ENCODE results near the gene MTOR. TPM values are rescaled to one million over a fixed set of nuclear protein-coding genes. Genes with fewer than 3 reads are reported as not detected.

The MTOR gene
- total RNA-seq, 4 donors from 2014 or later, result 32.4 to 55.4 (median 42.5) TPM

- 41 to 50% methylated on average over 5 to 6 of the region's 6 CpGs for WGBS, 2 donors (ENCODE audit: low coverage in 1 of 2)
- Histone ChIP-seq H3K4me1 (peaks cover 0 to 18% (median 0%) of the 10 kb centered on the region in 3 donors), H3K27me3 (no peaks in the 10 kb centered on the region), H3K4me3 (no peak overlapping the region), H3K27ac (peak overlapping the region in 2 of 4 donors; percentile 31 to 65), H3K9me3 (no peaks in the 10 kb centered on the region), H3K36me3 (peaks cover 4 to 100% of the 10 kb centered on the region in 2 donors)
- no peak for ATAC-seq
- TF ChIP-seq POLR2A (IDR thresholded peaks at IDR 0.05), result no peak
- no peak for TF ChIP-seq POLR2AphosphoS5 (IDR thresholded peaks at IDR 0.05)
- no peak for TF ChIP-seq CTCF (IDR thresholded peaks at IDR 0.05)
- no peak for TF ChIP-seq EP300 (IDR thresholded peaks at IDR 0.05)
These were observed 25.0 kb downstream of the MTOR start for GRCh38 chr1:11237356-11237755.

DNA sequence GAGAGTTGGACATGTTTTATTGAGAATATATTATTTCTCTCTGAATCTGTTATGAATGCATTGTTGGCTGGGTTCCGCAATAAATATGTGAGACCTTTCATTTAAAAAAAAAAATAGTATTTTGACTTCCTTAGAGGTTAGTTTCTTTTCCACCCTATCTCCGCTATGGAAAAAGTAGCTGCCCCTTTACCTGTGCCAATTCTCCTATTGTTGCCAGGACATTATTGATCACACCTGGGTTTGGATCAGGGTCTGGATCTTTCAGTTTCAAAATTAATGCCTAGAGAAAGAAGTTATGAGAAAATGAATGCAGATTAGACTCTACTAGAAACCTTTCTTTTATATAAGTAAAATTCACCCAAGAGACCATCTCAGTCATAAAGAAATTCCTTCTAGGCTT is 29.1 kb downstream of the MTOR start:
- H3K9me3 ChIP-seq, result no peaks in the 10 kb centered on the region
- no peaks in the 10 kb centered on the region for H3K27me3 ChIP-seq
- no peak for ATAC-seq
- no peak for TF ChIP-seq EP300 (IDR thresholded peaks at IDR 0.05)
- TF ChIP-seq CTCF (IDR thresholded peaks at IDR 0.05), result no peak
- no peak for TF ChIP-seq POLR2AphosphoS5 (IDR thresholded peaks at IDR 0.05)
- TF ChIP-seq POLR2A (IDR thresholded peaks at IDR 0.05), result no peak
- no peak overlapping the region for H3K27ac ChIP-seq
- H3K4me1 ChIP-seq, result peaks cover 0 to 18% (median 0%) of the 10 kb centered on the region in 3 donors
- H3K4me3 ChIP-seq, result no peak overlapping the region
- peaks cover 11 to 100% of the 10 kb centered on the region in 2 donors for H3K36me3 ChIP-seq
- WGBS, 2 donors (ENCODE audit: low coverage in 1 of 2), result 100% methylated on average over 2 of the region's 2 CpGs

- H3K4me3 ChIP-seq, result no peak overlapping the region
- H3K36me3 ChIP-seq, result peaks cover 14 to 99% of the 10 kb centered on the region in 2 donors
- H3K27ac ChIP-seq, result no peak overlapping the region
- ATAC-seq, result no peak
- no peaks in the 10 kb centered on the region for H3K9me3 ChIP-seq
- H3K27me3 ChIP-seq, result no peaks in the 10 kb centered on the region
- WGBS, 2 donors (ENCODE audit: low coverage in 1 of 2), result 79 to 83% methylated on average over 1 to 4 of the region's 4 CpGs
- TF ChIP-seq EP300 (IDR thresholded peaks at IDR 0.05) (no peak), POLR2A (IDR thresholded peaks at IDR 0.05) (no peak), CTCF (IDR thresholded peaks at IDR 0.05) (no peak), POLR2AphosphoS5 (IDR thresholded peaks at IDR 0.05) (no peak)
- H3K4me1 ChIP-seq, result no peaks in the 10 kb centered on the region
These were observed 33.1 kb downstream of the MTOR start for GRCh38 chr1:11229203-11229602.

DNA sequence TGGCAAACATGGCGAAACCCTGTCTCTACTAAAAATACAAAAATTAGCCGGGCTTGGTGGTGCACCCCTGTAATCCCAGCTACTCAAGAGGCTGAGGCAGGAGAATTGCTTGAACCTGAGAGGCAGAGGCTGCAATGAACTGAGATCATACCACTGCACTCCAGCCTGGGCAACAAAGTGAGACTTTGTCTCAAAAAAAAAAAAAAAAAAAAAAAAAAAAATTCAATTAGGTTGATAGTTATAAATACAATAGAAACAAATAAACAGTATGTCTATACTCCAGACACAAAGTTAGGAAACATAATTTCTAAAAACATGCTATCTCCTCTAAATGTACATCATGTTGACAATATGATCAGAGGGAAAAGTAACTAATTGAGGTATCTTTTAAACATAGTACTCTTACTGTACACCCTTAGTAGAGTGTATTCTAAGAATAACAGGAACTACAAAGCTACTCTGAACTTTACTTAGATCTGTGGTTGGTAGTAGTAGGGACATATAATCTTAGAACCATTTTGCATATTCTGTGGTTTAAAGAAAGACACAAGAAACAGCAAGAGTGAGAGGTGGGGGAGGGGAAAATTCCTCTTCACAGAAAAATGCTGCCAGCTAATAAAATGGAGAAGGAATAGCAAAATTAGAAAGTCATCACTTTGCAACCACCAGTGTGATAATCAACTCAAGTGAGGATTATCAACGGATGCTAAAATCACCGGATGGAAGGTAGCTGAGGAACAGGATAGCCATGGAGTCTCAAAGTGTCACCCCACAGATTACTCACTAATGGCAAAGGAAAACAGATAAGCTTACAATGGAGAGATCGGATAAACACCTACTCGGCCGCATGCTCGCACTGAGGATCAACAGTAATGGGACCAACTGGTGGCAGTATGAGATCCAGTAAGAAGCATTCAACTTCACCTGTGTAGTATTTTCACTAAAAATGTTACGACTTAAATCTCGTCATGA is 35.0 kb downstream of the MTOR start:
- Histone ChIP-seq H3K4me3 (no peak overlapping the region), H3K27ac (no peak overlapping the region), H3K4me1 (no peaks in the 10 kb centered on the region), H3K9me3 (no peaks in the 10 kb centered on the region), H3K27me3 (no peaks in the 10 kb centered on the region), H3K36me3 (peaks cover 14 to 95% of the 10 kb centered on the region in 2 donors)
- ATAC-seq, result no peak
- 82 to 86% methylated on average over 9 to 10 of the region's 10 CpGs for WGBS, 2 donors (ENCODE audit: low coverage in 1 of 2)
- no peak for TF ChIP-seq POLR2A (IDR thresholded peaks at IDR 0.05)
- no peak for TF ChIP-seq EP300 (IDR thresholded peaks at IDR 0.05)
- no peak for TF ChIP-seq POLR2AphosphoS5 (IDR thresholded peaks at IDR 0.05)
- TF ChIP-seq CTCF (IDR thresholded peaks at IDR 0.05), result no peak
